Activated naive CD4-positive, alpha-beta T cell treated with Interleukin-2 at 50 U/mL for 16 hours (primary cell): ENCODE measurements around the gene SPATS2L.

ENCODE experiments used
- DNase-seq: peaks from one replicate; pipeline ENCODE4 v3.0.0-alpha.2; 2020

The SPATS2L gene

DNA sequence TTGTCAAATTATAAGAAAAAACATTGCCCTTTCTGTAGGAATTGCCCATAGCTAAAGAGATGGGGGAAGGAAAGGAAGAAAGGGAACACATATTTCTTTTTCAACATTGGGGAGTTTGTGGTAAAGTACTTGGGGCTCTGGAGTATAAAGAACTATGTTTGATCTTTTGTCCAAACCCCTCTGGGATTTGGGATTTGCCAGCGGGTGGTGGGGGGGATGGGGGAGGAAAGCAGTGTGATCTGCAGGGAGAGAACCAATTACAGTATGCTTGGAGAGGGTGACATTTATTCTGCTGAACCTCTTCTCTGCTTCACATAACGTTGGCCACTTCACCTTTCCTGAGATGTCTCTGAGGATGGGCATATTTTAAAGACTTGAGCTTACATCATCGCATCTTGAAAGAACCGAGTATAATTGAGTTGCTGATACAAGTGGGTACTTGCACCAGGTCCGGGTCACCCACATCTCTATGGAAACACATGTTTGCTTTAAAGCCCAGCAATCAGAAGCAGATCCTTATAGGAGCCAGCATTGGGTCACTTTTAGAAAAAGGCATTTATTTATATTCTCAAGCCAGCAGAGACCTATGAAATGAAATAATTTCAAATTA, 73.1 kb downstream of the SPATS2L start:
- no peak for DNase-seq

DNA sequence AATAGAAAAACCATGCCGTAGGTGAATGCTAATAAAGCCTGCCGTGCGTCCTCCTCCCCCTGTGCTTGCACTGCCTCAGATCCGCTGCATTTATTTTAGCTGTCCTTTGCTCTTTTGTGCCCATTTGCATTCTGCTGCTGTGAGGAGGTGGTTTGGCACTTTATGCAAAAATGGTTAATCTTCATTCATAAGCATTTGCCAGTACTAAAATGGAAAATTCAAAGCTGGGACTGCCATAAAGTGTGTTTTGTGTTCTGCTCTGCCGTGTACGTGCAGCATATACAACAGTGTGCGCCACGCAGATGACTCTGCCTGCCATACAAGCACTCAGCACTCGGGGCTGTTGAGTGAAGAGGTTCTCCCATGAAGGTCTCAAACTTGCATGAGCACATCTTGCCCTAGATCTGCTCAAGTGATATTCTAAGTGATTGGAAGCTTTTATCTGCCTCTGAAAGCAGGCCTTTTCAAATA, 73.6 kb downstream of the SPATS2L start:
- no peak for DNase-seq

GRCh38 chr2:200380833-200381542, 74.5 kb downstream of the SPATS2L start:
- DNase-seq, result no peak

DNA sequence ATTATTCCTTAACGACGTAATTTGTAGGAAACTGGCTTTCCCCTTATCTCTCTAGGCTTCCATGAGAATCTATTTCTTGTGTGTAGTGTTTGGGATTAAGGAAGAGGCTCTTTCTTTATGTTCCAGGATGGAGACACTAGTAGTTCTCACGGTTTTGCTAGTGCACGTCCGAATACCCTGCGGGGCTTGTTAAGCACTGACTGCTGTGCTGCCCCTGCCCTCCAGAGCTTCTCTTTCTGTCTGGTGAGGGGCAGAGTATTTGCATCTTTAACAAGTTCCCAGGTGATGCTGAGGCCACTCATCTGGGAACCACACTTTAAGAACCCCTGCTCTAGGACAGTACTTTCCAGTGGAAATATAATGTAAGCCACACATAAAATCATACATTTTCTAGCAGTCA, 76.4 kb downstream of the SPATS2L start:
- DNase-seq, result no peak

DNA sequence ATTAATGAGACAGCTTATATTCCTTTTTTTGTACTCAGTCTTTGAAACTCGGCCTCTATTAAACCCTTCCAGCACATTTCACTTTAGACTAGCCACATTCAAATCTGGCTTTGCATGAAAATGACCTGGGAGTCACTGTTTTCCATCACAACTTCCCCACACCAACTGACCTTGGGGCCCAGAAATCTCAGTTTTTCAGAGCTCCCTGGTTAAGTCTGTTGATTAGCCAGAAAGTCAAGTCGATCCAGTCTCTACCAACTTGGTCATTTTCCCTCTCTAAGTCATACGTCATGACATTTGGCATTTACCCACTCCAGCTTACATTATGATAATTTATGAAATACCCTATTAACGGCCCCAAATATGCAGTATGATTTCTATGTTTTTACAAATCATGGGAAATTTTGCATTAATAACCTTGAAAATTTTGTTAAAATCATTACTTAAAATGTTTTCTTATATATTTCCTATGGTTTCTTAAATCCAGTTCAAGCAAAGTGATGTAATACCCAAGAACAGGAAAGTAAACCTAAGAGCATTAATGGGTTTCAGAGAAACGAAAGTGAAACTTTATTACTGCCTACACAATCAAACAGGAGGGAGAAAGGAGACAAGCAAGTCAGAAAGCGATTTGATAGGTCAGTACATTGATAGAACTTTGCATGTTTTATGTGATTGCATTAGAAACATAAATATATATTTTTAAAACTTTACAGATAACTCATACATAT, 77.1 kb downstream of the SPATS2L start:
- DNase-seq, result no peak

DNA sequence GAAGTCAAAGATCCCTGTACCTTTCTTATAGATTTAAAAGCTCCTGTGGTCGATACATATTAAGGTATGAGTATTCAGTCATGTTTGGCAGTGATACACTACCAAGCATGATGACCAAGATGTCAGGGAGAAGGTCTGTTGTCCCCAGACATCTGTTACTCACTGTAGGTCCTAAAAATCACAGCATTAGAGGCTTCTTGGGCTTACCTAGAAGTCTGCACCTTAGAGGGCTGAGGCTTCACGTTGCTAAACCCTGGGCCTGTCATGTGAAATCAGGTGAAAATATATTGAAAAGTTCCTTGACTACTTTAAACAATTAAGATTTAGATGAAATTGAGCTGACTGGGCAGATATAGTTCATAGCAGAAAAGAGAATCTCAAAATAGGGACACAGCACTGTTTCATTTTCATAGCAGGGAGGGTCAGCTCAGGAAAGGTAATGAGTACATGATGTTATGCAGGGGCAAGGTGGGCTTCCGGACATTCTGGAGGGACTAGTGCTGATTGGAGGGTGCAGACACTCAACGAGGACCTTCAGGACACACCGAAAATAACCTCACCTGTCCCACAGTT, 78.7 kb downstream of the SPATS2L start:
- DNase-seq, result no peak

DNA sequence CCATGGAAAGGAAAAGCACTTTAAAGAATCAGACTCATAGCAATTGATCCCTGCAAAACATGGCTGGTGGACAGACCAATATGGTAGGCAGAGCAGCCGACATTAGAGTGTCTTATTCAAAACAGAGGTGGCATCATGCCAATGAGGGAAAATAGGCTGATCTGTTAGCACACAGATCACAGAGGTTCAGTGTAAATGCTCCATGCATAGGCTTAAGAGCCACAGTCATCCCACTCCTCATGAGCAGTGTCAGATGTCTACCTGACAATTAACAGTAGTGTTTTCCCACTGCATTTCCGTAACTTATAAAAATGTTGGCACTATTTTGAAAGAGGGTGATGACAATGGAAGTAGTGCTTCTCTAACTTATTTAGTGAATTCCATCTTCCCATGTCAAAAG, 86.7 kb downstream of the SPATS2L start:
- DNase-seq, result no peak

GRCh38 chr2:200394045-200394444, 87.6 kb downstream of the SPATS2L start:
- no peak for DNase-seq

GRCh38 chr2:200396781-200397242, 90.3 kb downstream of the SPATS2L start:
- DNase-seq, result no peak

GRCh38 chr2:200397785-200398184, 91.3 kb downstream of the SPATS2L start:
- DNase-seq, result no peak

- no peak for DNase-seq
Observed at GRCh38 chr2:200399046-200399445, 92.6 kb downstream of the SPATS2L start.

DNA sequence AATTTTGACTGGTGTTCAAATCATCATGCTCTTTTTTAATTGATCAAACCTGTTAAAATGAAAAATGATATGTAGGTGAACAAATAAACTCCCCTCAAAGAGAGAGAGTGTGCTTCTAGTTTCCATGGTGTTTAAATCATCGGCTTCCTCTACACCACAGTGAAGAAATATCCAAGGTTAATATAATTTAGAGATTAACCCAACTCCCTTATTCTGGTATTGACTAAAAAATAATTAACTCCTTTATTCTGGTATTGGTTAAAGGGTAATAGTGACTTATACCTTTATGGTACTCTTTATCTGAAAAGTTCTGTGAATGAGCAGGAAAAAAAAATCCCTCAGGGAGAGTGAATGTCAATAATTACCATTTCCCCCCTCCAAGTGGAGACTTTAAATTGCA, 93.1 kb downstream of the SPATS2L start:
- no peak for DNase-seq

GRCh38 chr2:200403814-200404213, 97.3 kb downstream of the SPATS2L start:
- no peak for DNase-seq

DNA sequence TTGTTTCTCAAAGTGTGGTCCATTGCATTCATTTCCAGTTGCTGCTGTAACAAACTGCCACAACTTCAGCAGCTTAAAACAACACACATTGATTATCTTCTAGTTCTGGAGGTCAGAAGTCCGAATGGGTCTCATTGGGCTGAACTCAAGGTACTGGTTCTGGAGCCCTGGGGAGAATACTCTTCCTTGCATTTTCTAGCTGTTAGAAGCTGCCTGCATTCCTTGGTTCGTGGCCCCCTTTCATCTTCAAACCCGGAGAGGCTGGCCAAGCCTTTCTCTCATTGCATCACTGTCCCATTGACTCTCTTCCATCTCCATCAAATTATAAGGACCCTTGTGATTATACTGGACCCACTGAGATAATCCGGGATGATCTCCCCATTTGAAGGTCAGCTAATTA, 98.1 kb downstream of the SPATS2L start:
- DNase-seq, result no peak

GRCh38 chr2:200405599-200406298, 99.3 kb downstream of the SPATS2L start:
- no peak for DNase-seq

GRCh38 chr2:200406379-200406778, 99.9 kb downstream of the SPATS2L start:
- no peak for DNase-seq

- DNase-seq, result no peak
Observed at GRCh38 chr2:200408428-200409316, 102.2 kb downstream of the SPATS2L start.

GRCh38 chr2:200411831-200412230, 105.3 kb downstream of the SPATS2L start:
- DNase-seq, result no peak

GRCh38 chr2:200414367-200414766, 107.9 kb downstream of the SPATS2L start:
- DNase-seq, result no peak

DNA sequence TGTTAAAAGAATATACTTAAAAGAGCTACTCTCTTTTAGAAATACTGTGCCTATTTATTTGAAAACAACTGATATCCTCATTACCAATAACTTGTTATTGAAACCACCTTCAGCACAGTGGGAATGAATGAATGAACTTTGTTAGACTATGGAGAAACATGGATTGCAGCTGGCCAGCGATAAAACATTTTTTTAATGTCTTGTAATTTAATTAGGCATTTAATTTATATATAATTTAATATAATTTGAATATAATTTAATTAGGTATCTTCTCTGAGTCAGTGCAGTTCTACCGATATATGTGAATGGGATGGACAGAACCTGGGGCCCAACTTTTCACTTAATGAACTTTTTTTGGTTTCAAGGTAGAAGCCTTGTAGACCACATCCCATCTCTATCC, 109.0 kb downstream of the SPATS2L start:
- no peak for DNase-seq

DNA sequence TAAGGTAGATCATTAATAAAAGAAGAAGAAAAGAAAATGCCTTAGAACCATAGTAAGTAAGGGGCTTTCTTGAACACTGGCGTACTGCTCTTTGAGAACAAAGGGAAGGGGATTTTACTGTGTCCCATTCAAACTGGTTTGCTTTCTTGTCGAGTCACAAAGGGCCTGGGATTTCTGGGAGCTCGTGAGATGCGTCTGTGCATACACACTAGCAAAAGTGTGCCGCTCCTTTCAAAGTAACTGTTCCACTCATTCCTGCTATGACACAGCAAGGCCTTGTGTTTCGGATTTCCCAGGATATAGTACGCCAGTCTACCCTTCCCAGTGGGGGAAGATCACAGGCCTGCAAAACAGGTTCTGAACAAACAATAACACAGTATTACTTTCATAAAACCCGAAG, 110.4 kb downstream of the SPATS2L start:
- DNase-seq, result no peak

DNA sequence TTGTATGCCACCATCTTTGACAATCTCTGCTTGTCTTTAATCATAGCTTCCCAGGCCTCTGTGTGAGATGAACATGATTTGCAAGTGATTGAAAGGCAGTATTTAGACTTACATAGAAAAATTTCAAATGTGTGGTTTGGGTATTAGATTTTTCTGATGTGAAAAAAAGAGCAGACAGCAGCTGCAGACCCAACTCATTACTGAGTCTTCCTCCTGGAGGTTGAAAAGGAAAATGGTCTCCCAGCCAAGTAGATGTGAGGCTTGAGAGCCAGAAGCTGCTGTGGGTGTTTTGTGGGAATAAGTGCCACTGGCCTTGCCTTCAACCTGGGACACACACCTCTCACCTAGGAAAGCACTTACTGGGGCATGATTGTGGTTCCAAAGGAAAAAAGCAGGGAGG, 110.9 kb downstream of the SPATS2L start:
- no peak for DNase-seq
